ENCODE data around the gene MKS1.

DNA sequence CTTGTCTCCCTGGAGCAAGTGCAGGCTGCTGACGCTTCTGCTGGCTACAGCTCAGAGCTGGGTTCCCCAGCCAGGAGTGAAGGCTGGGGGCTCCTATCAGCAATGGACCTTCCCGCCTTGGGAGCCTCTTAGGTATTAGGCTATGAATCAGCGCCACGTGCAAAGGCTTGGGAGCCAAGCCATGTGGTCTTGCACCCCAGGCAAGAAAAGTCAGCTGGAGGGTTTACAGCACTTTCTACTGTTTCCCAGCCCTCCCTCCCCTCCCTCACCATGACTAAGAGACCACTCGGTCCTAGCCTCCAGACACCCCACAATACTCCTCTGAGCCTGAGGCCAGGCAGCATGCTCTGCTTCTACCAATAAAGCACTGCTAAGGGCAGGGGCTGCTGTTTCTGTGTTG, 14.3 kb downstream of the MKS1 start:
- TF ChIP-seq, protein P1, sequence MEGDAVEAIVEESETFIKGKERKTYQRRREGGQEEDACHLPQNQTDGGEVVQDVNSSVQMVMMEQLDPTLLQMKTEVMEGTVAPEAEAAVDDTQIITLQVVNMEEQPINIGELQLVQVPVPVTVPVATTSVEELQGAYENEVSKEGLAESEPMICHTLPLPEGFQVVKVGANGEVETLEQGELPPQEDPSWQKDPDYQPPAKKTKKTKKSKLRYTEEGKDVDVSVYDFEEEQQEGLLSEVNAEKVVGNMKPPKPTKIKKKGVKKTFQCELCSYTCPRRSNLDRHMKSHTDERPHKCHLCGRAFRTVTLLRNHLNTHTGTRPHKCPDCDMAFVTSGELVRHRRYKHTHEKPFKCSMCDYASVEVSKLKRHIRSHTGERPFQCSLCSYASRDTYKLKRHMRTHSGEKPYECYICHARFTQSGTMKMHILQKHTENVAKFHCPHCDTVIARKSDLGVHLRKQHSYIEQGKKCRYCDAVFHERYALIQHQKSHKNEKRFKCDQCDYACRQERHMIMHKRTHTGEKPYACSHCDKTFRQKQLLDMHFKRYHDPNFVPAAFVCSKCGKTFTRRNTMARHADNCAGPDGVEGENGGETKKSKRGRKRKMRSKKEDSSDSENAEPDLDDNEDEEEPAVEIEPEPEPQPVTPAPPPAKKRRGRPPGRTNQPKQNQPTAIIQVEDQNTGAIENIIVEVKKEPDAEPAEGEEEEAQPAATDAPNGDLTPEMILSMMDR (IDR thresholded peaks at IDR 0.05; ENCODE audit: poor library complexity, severe bottlenecking): no peak
- TF ChIP-seq RAD21 (conservative IDR thresholded peaks at IDR 0.05) (no peak), MXI1 (conservative IDR thresholded peaks at IDR 0.05; ENCODE audit: poor library complexity, severe bottlenecking) (no peak), POLR2AphosphoS5 (IDR thresholded peaks at IDR 0.05) (no peak), EZH2 (IDR thresholded peaks at IDR 0.05; ENCODE audit: borderline replicate concordance, insufficient read depth, low read length, poor library complexity, severe bottlenecking) (no peak), TAF1 (IDR thresholded peaks at IDR 0.05; ENCODE audit: low read depth) (no peak), EP300 (conservative IDR thresholded peaks at IDR 0.05; ENCODE audit: poor library complexity, severe bottlenecking) (no peak)
- TF ChIP-seq, protein P2, sequence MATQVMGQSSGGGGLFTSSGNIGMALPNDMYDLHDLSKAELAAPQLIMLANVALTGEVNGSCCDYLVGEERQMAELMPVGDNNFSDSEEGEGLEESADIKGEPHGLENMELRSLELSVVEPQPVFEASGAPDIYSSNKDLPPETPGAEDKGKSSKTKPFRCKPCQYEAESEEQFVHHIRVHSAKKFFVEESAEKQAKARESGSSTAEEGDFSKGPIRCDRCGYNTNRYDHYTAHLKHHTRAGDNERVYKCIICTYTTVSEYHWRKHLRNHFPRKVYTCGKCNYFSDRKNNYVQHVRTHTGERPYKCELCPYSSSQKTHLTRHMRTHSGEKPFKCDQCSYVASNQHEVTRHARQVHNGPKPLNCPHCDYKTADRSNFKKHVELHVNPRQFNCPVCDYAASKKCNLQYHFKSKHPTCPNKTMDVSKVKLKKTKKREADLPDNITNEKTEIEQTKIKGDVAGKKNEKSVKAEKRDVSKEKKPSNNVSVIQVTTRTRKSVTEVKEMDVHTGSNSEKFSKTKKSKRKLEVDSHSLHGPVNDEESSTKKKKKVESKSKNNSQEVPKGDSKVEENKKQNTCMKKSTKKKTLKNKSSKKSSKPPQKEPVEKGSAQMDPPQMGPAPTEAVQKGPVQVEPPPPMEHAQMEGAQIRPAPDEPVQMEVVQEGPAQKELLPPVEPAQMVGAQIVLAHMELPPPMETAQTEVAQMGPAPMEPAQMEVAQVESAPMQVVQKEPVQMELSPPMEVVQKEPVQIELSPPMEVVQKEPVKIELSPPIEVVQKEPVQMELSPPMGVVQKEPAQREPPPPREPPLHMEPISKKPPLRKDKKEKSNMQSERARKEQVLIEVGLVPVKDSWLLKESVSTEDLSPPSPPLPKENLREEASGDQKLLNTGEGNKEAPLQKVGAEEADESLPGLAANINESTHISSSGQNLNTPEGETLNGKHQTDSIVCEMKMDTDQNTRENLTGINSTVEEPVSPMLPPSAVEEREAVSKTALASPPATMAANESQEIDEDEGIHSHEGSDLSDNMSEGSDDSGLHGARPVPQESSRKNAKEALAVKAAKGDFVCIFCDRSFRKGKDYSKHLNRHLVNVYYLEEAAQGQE (IDR thresholded peaks at IDR 0.05; ENCODE audit: borderline replicate concordance): no peak
